K562 (cell line): ENCODE results near the gene ERBB3. TPM values are rescaled to one million over a fixed set of nuclear protein-coding genes. Genes with fewer than 3 reads are reported as not detected.

Experiments used
- ATAC-seq: fragments of 200-7000 bp; cut with Tn5 transposase; 3 replicates; pipeline ENCODE4 v1.9.1; 2020; ENCODE audit warnings: moderate library complexity
- BruUV-seq: library from RNA; stranded (reverse); fragments of 400-500 nt; replicated peaks from 2 replicates; lab custom pipeline; 2021; lab: Mats Ljungman, UMichigan
- CTCF ChIA-PET: fragments of 300-600 bp; formaldehyde crosslinking; extraction: SDS; loops from one replicate; lab custom pipeline; 2021; ENCODE audit warnings: low intra/inter-chr PET ratio; lab: Yijun Ruan, JAX
- POLR2A ChIA-PET: fragments of 300-600, 350-650 bp; sonication (Branson Sonifier 250); formaldehyde crosslinking; extraction: SDS; loops from one replicate; lab custom pipeline; 2021; ENCODE audit warnings: antibody characterized with exemption, inconsistent platforms; lab: Yijun Ruan, JAX
- DNase-seq, 4 experiments: peaks; one replicate each; pipeline versions ENCODE4 v3.0.0 to v3.0.0-alpha.2; 2011 to 2018; ENCODE audit warnings: low spot score in 3 of 4, mixed read lengths in 3 of 4; ENCODE audit errors: extremely low read depth in 1 of 4
- FAIRE-seq: peaks from 2 replicates; lab custom pipeline; 2011; peaks lifted over from hg19 to GRCh38; lab: Jason Lieb, UNC
- H2AFZ ChIP-seq: 2 replicates; pipeline ENCODE4 v1.6.0; 2011; ENCODE audit warnings: low read depth, low read length, control low read depth, inconsistent platforms
- H3K27ac ChIP-seq: fragments of 200-600 bp; 3 replicates; pipeline ENCODE4 v1.8.0; 2011; ENCODE audit warnings: low read depth, mild to moderate bottlenecking, control low read depth, inconsistent platforms, low read length, moderate library complexity, mixed read lengths; ENCODE audit errors: extremely low read depth
- H3K27me3 ChIP-seq, 2 experiments: fragments of 300-600 bp in 1 of 2; 2 replicates in 1 of 2; 3 replicates in 1 of 2; pipeline versions ENCODE4 v1.6.0 to v1.8.0; 2011; ENCODE audit warnings: inconsistent platforms in 2 of 2, low read length in 2 of 2, mild to moderate bottlenecking in 1 of 2, mixed read lengths in 1 of 2, moderate library complexity in 1 of 2; ENCODE audit not compliant: control insufficient read depth in 2 of 2, insufficient read depth in 2 of 2
- H3K36me3 ChIP-seq: fragments of 300-600 bp; 3 replicates; pipeline ENCODE4 v1.8.0; 2011; ENCODE audit warnings: mild to moderate bottlenecking, low read length, inconsistent platforms; ENCODE audit not compliant: control insufficient read depth, insufficient read depth
- H3K4me1 ChIP-seq, 2 experiments: fragments of 200-600 bp in 1 of 2; replicated peaks in 1 of 2; 2 replicates in 1 of 2; 3 replicates in 1 of 2; pipeline versions ENCODE4 v1.5.1 to v1.8.0; 2011; ENCODE audit warnings: inconsistent platforms in 2 of 2, low read length in 2 of 2, mild to moderate bottlenecking in 1 of 2, mixed read lengths in 1 of 2, moderate library complexity in 1 of 2; ENCODE audit not compliant: control insufficient read depth in 2 of 2, insufficient read depth in 2 of 2
- H3K4me2 ChIP-seq: 2 replicates; pipeline ENCODE4 v1.6.1; 2011; ENCODE audit warnings: low read length, control low read depth, inconsistent platforms, mixed read lengths; ENCODE audit not compliant: insufficient read depth
- H3K4me3 ChIP-seq: fragments of 200-600 bp; sonication (generic), shearing (Covaris generic); 2 replicates; pipeline ENCODE4 v1.5.1; 2016; ENCODE audit warnings: control low read depth, inconsistent platforms
- H3K79me2 ChIP-seq: fragments of 200-600 bp; 3 replicates; pipeline ENCODE4 v1.8.0; 2011; ENCODE audit warnings: low read length, inconsistent platforms; ENCODE audit not compliant: control insufficient read depth, insufficient read depth
- H3K9ac ChIP-seq, 2 experiments: 2 replicates each; pipeline versions ENCODE4 v1.6.0 to v1.6.1; 2011; ENCODE audit warnings: low read depth in 2 of 2, low read length in 2 of 2, control low read depth in 1 of 2, inconsistent platforms in 1 of 2, mild to moderate bottlenecking in 1 of 2, mixed read lengths in 1 of 2; ENCODE audit not compliant: insufficient read depth in 1 of 2
- H3K9me1 ChIP-seq: one replicate; pipeline ENCODE4 v1.6.0; 2011; ENCODE audit warnings: inconsistent platforms, mild to moderate bottlenecking, low read length, moderate library complexity; ENCODE audit not compliant: control insufficient read depth, insufficient read depth
- H3K9me3 ChIP-seq: replicated peaks from 2 replicates; pipeline ENCODE4 v1.5.1; 2011; ENCODE audit warnings: low read depth, low read length, inconsistent platforms; ENCODE audit not compliant: control insufficient read depth, insufficient read depth
- H4K20me1 ChIP-seq: replicated peaks from 2 replicates; pipeline ENCODE4 v1.6.1; 2011; ENCODE audit warnings: low read length, inconsistent platforms, mixed read lengths; ENCODE audit not compliant: control insufficient read depth, insufficient read depth
- ASH1L ChIP-seq: fragments of 450-650 bp; IDR thresholded peaks from 2 replicates; pipeline ENCODE4 v1.6.1; 2018; ENCODE audit warnings: borderline replicate concordance, mild to moderate bottlenecking, low read depth; ENCODE audit not compliant: partially characterized antibody
- ATF6 ChIP-seq: sonication (generic); formaldehyde crosslinking; IDR thresholded peaks from 2 replicates; pipeline ENCODE4 v1.4.0; 2020; ENCODE audit warnings: mild to moderate bottlenecking, missing genetic modification reagents
- CREB5 ChIP-seq: fragments of 250-450 bp; sonication (Bioruptor Pico); IDR thresholded peaks from 2 replicates; pipeline ENCODE4 v1.5.0; 2020; ENCODE audit warnings: mild to moderate bottlenecking
- HNRNPUL1 ChIP-seq: fragments of 200-400 bp; formaldehyde crosslinking; IDR thresholded peaks from 2 replicates; pipeline ENCODE4 v1.6.1; 2017; ENCODE audit warnings: low read length
- KDM4B ChIP-seq, 2 experiments: fragments of 450-650 bp in 1 of 2; sonication (generic) in 1 of 2; IDR thresholded peaks; 2 replicates each; pipeline ENCODE4 v1.6.1; 2016 to 2017; ENCODE audit warnings: borderline replicate concordance in 2 of 2, antibody characterized with exemption in 1 of 2, low read depth in 1 of 2, mild to moderate bottlenecking in 1 of 2
- MTA1 ChIP-seq: fragments of 450-650 bp; IDR thresholded peaks from 2 replicates; pipeline ENCODE4 v1.6.1; 2017; ENCODE audit warnings: borderline replicate concordance
- NR2C2 ChIP-seq, 2 experiments: fragments of 200-800 bp in 1 of 2; sonication (Bioruptor generic) in 1 of 2; sonication (generic) in 1 of 2; formaldehyde crosslinking in 1 of 2; IDR thresholded peaks; 2 replicates each; pipeline versions ENCODE4 v1.6.1 to v1.8.0; 2016 to 2022; ENCODE audit warnings: mild to moderate bottlenecking in 1 of 2, missing compliant biosample characterization in 1 of 2, missing genetic modification characterization in 1 of 2, missing genetic modification reagents in 1 of 2
- PHF8 ChIP-seq: fragments of 200-600 bp; sonication (generic); IDR thresholded peaks from 2 replicates; pipeline ENCODE4 v1.6.1; 2012; ENCODE audit warnings: mixed run types, mild to moderate bottlenecking, inconsistent platforms, low read length, moderate library complexity, borderline replicate concordance
- SMC3 ChIP-seq: conservative IDR thresholded peaks from 2 replicates; pipeline ENCODE4 v1.6.1; 2011; ENCODE audit warnings: low read depth, low read length, improper control_type of control experiment; ENCODE audit not compliant: insufficient read depth
- STAT5A ChIP-seq: IDR thresholded peaks from 2 replicates; pipeline ENCODE4 v1.6.1; 2012; ENCODE audit warnings: low read length, inconsistent platforms, borderline replicate concordance
- TAF7 ChIP-seq: fragments of 450-650 bp; IDR thresholded peaks from 2 replicates; pipeline ENCODE4 v1.6.1; 2016; ENCODE audit warnings: missing genetic modification characterization, missing compliant biosample characterization
- THRAP3 ChIP-seq: fragments of 450-650 bp; IDR thresholded peaks from 2 replicates; pipeline ENCODE4 v1.6.1; 2016; ENCODE audit warnings: mild to moderate bottlenecking, inconsistent platforms, borderline replicate concordance
- TSC22D4 ChIP-seq: fragments of 450-650 bp; IDR thresholded peaks from 2 replicates; pipeline ENCODE4 v1.6.1; 2016; ENCODE audit warnings: missing genetic modification characterization, missing biosample characterization, control low read depth
- ZFX ChIP-seq: sonication (generic); formaldehyde crosslinking; IDR thresholded peaks from 2 replicates; pipeline ENCODE4 v1.8.0; 2022; ENCODE audit warnings: mild to moderate bottlenecking, missing genetic modification reagents, moderate library complexity
- ZNF217 ChIP-seq: sonication (generic); formaldehyde crosslinking; IDR thresholded peaks from 2 replicates; pipeline ENCODE4 v1.8.0; 2022; ENCODE audit warnings: mild to moderate bottlenecking, missing genetic modification reagents
- WGBS: fragments of 100-300 bp; shearing (Covaris generic); methylation state at CpG from one replicate; pipeline ENCODE4 v1.1.6; 2016; ENCODE audit warnings: low coverage, mixed read lengths; ENCODE audit not compliant: insufficient coverage; ENCODE audit errors: missing lambda C conversion rate; 5-methylcytosine and 5-hydroxymethylcytosine counted together
- in situ Hi-C: fragments of 300-500 bp; cut with MboI; formaldehyde crosslinking; loops from 4 replicates; pipeline ENCODE4 v1.15.0; 2018; ENCODE audit warnings: inconsistent platforms, mixed read lengths
- intact Hi-C: fragments of 100-400 bp; cut with micrococcal nuclease; formaldehyde crosslinking; loops from 2 replicates; pipeline ENCODE4 v1.14.2; 2022
- polyA plus RNA-seq, 8 experiments: library from polyadenylated mRNA; depleted of rRNA in 4 of 8; stranded (reverse) in 5 of 8; unstranded in 3 of 8; fragments of >200 nt; fragmentation: Nextera tagmentation in 2 of 8; fragmentation: Illumina TruSeq in 1 of 8; extraction: Ambion mirVana in 2 of 8; extraction: Trizol in 1 of 8; gene quantifications; 2 replicates each; pipeline versions ENCODE4 v1.2.1 to v1.2.3, GENCODE V29; 2011 to 2014; ENCODE audit warnings: inconsistent platforms in 1 of 8, missing spikeins in 1 of 8
- total RNA-seq, 7 experiments: library from RNA; depleted of rRNA in 6 of 7; stranded (reverse); fragments of >200 nt in 6 of 7; fragmentation: Illumina TruSeq in 2 of 7; extraction: Trizol in 2 of 7; gene quantifications; 2 replicates each; pipeline versions ENCODE4 v1.2.1 to v1.2.3, GENCODE V29; 2011 to 2021; ENCODE audit warnings: low replicate concordance in 1 of 7

Gene ERBB3
- total and polyA plus RNA-seq, 9 of the 15 experiments (the other 6 are each of a cell fraction or from before 2014, with no cell fraction given), result 1.5 to 5.4 (median 3.8) TPM

GRCh38 chr12:56126732-56127239 is 46.8 kb downstream of the ERBB3 start:
- peak overlapping the region in 1 of 2 experiments; percentile 86; a peak in 2 of 4 replicates for H3K9ac ChIP-seq
- FAIRE-seq (peak; percentile 42), ATAC-seq (peak; percentile 8), DNase-seq (peak in 1 of 4 experiments; percentile 77)
- WGBS, result 6% methylated on average over 3 of the region's 3 CpGs
- peaks cover 45% of the 10 kb centered on the region for H3K79me2 ChIP-seq
- intact Hi-C loops, result loop anchor here (1.0 kb wide), 2 partner anchors 32 to 63 kb away; partner anchors contain the start of genes MYL6 and SMARCC2
- POLR2A ChIA-PET, result interaction anchor here (0.6 to 5.6 kb wide), 14 partner anchors 9 to 501 kb away, joined by 3 to 85 read pairs (median 3); partner anchors contain the start of genes MYL6, RNF41, RPL41 and SMARCC2
- CTCF ChIA-PET, result interaction anchor here (0.6 to 2.1 kb wide), 5 partner anchors 22 to 97 kb away, joined by 3 to 13 read pairs (median 6); partner anchors contain the start of genes MYL6, PA2G4 and SMARCC2
- H3K4me2 ChIP-seq, result peak overlapping the region; percentile 87
- H3K27me3 ChIP-seq, result no peaks in the 10 kb centered on the region
- H3K36me3 ChIP-seq, result peaks cover 25% of the 10 kb centered on the region
- H4K20me1 ChIP-seq, result peaks cover 5% of the 10 kb centered on the region; the same call in 1 of the 2 replicates
- H3K9me3 ChIP-seq, result no peaks in the 10 kb centered on the region
- no TSS peak for BruUV-seq
- in situ Hi-C loops, result loop anchor here (5.0 to 10.0 kb wide), 2 partner anchors 61 to 338 kb away; partner anchors contain the start of genes SMARCC2 and SPRYD4
- H3K4me1 ChIP-seq, result peaks cover 31 to 46% of the 10 kb centered on the region in 2 experiments
- peaks cover 6% of the 10 kb centered on the region for H3K9me1 ChIP-seq
- peak overlapping the region; percentile 6; the same call in 1 of the 2 replicates for H2AFZ ChIP-seq
- peak overlapping the region; percentile 34 for H3K4me3 ChIP-seq
- H3K27ac ChIP-seq, result peak overlapping the region; percentile 89
- TF ChIP-seq ASH1L, result no peak
- no peak for TF ChIP-seq SMC3
- no peak for TF ChIP-seq THRAP3
- no peak for TF ChIP-seq NR2C2 (CRISPR knock-in tag; IDR thresholded peaks at IDR 0.05)
- TF ChIP-seq NR2C2 (tag; IDR thresholded peaks at IDR 0.05), result no peak
- TF ChIP-seq CREB5 (CRISPR knock-in tag), result 0 out of 2 replicates have a peak, but pooled peaks have one; percentile 58
- TF ChIP-seq ZFX, result 0 out of 2 replicates have a peak, but pooled peaks have one; percentile 12
- no peak for TF ChIP-seq TAF7 (tag)
- no peak for TF ChIP-seq HNRNPUL1
- TF ChIP-seq KDM4B (IDR thresholded peaks at IDR 0.05; ENCODE audit: borderline replicate concordance in 2 of 2, low read depth in 1 of 2), result no peak
- no peak for TF ChIP-seq ZNF217 (CRISPR knock-in tag)
- TF ChIP-seq PHF8, result no peak
- TF ChIP-seq ATF6 (CRISPR knock-in tag), result 0 out of 2 replicates have a peak, but pooled peaks have one; percentile 50
- TF ChIP-seq MTA1, result peak; percentile 62
- TF ChIP-seq STAT5A, result peak; percentile 79
- TF ChIP-seq TSC22D4 (tag), result no peak
